IMR-90 (cell line): Measurements from ENCODE around the gene PRR19. TPM values are rescaled to one million over a fixed set of nuclear protein-coding genes. Genes with fewer than 3 reads are reported as not detected.

Source experiments
- ATAC-seq: fragments of 200-7000 bp; cut with Tn5 transposase; 2 replicates; pipeline ENCODE4 v1.9.1; 2020; ENCODE audit warnings: low read depth, mild to moderate bottlenecking, moderate library complexity
- BruUV-seq: library from RNA; stranded (reverse); fragments of 400-500 nt; replicated peaks from 2 replicates; lab custom pipeline; 2021; lab: Mats Ljungman, UMichigan
- CTCF ChIA-PET: fragments of 300-600 bp; formaldehyde crosslinking; extraction: SDS; loops from one replicate; lab custom pipeline; 2021; ENCODE audit warnings: antibody characterized with exemption; lab: Yijun Ruan, JAX
- POLR2A ChIA-PET: fragments of 300-600 bp; sonication (Branson Sonifier 250); formaldehyde crosslinking; loops from one replicate; lab custom pipeline; 2022; ENCODE audit warnings: antibody characterized with exemption; ENCODE audit not compliant: unreplicated experiment; lab: Charles Lee
- DNase-seq: peaks from one replicate; pipeline ENCODE4 v3.0.0; 2013
- H2AFZ ChIP-seq: replicated peaks from 2 replicates; pipeline ENCODE3; 2013; ENCODE audit warnings: low read length, mild to moderate bottlenecking; ENCODE audit not compliant: poor library complexity
- H2AK5ac ChIP-seq: 2 replicates; pipeline ENCODE4 v1.6.1; 2013; ENCODE audit warnings: low read depth, low read length, inconsistent platforms
- H2AK9ac ChIP-seq: replicated peaks from 2 replicates; pipeline ENCODE3; 2013; ENCODE audit warnings: mild to moderate bottlenecking, low read depth, low read length, moderate library complexity; ENCODE audit not compliant: poor library complexity
- H2BK120ac ChIP-seq: 2 replicates; pipeline ENCODE4 v1.6.1; 2013; ENCODE audit warnings: low read depth, low read length, inconsistent platforms
- H2BK15ac ChIP-seq: 3 replicates; pipeline ENCODE4 v1.6.1; 2013; ENCODE audit warnings: low read depth, low read length, inconsistent platforms
- H2BK20ac ChIP-seq: 2 replicates; pipeline ENCODE4 v1.6.1; 2013; ENCODE audit warnings: low read depth, mild to moderate bottlenecking, inconsistent platforms, low read length, moderate library complexity
- H2BK5ac ChIP-seq: 2 replicates; pipeline ENCODE4 v1.6.1; 2013; ENCODE audit warnings: mild to moderate bottlenecking, low read depth, low read length, inconsistent platforms; ENCODE audit not compliant: poor library complexity, severe bottlenecking
- H3K14ac ChIP-seq: replicated peaks from 2 replicates; pipeline ENCODE4 v1.6.1; 2013; ENCODE audit warnings: low read depth, low read length, inconsistent platforms
- H3K18ac ChIP-seq: 2 replicates; pipeline ENCODE4 v1.6.1; 2013; ENCODE audit warnings: low read depth, low read length, control low read depth
- H3K23ac ChIP-seq: 2 replicates; pipeline ENCODE4 v1.6.1; 2013; ENCODE audit warnings: low read depth, low read length, inconsistent platforms
- H3K27ac ChIP-seq: 2 replicates; pipeline ENCODE4 v1.5.1; 2013; ENCODE audit warnings: mild to moderate bottlenecking, control low read depth, low read length; ENCODE audit not compliant: insufficient read depth
- H3K27me3 ChIP-seq: 2 replicates; pipeline ENCODE4 v1.6.1; 2013; ENCODE audit warnings: low read length; ENCODE audit not compliant: control insufficient read depth, insufficient read depth
- H3K36me3 ChIP-seq: 2 replicates; pipeline ENCODE4 v1.6.1; 2013; ENCODE audit warnings: low read length, mixed read lengths; ENCODE audit not compliant: control insufficient read depth, insufficient read depth
- H3K4ac ChIP-seq: 2 replicates; pipeline ENCODE4 v1.6.1; 2013; ENCODE audit warnings: low read depth, low read length, inconsistent platforms
- H3K4me1 ChIP-seq: 2 replicates; pipeline ENCODE4 v1.6.1; 2013; ENCODE audit warnings: low read length, mixed read lengths; ENCODE audit not compliant: control insufficient read depth, insufficient read depth
- H3K4me2 ChIP-seq: 2 replicates; pipeline ENCODE4 v1.6.1; 2013; ENCODE audit warnings: low read depth, mild to moderate bottlenecking, control low read depth, low read length, moderate library complexity
- H3K4me3 ChIP-seq: 2 replicates; pipeline ENCODE4 v1.5.1; 2013; ENCODE audit warnings: low read depth, mild to moderate bottlenecking, control low read depth, low read length, moderate library complexity; ENCODE audit not compliant: insufficient read depth
- H3K56ac ChIP-seq: 2 replicates; pipeline ENCODE4 v1.6.1; 2013; ENCODE audit warnings: low read length, inconsistent platforms; ENCODE audit not compliant: insufficient read depth; ENCODE audit errors: extremely low read depth
- H3K79me1 ChIP-seq, 2 experiments: 2 replicates each; pipeline ENCODE4 v1.6.1; 2013; ENCODE audit warnings: low read length in 2 of 2, inconsistent platforms in 1 of 2, low read depth in 1 of 2
- H3K9ac ChIP-seq: 2 replicates; pipeline ENCODE4 v1.6.1; 2013; ENCODE audit warnings: low read depth, low read length, control low read depth
- H3K9me1 ChIP-seq: 2 replicates; pipeline ENCODE4 v1.6.1; 2013; ENCODE audit warnings: low read length, inconsistent platforms; ENCODE audit not compliant: insufficient read depth
- H3K9me3 ChIP-seq: 2 replicates; pipeline ENCODE4 v1.6.1; 2013; ENCODE audit warnings: low read length; ENCODE audit not compliant: control insufficient read depth, insufficient read depth
- H4K20me1 ChIP-seq: 2 replicates; pipeline ENCODE4 v1.6.1; 2013; ENCODE audit warnings: low read length, inconsistent platforms; ENCODE audit not compliant: insufficient read depth
- H4K5ac ChIP-seq: 2 replicates; pipeline ENCODE4 v1.6.1; 2013; ENCODE audit warnings: mild to moderate bottlenecking, low read depth, low read length, control low read depth
- H4K8ac ChIP-seq, 2 experiments: 2 replicates each; pipeline ENCODE4 v1.6.1; 2013; ENCODE audit warnings: low read depth in 2 of 2, low read length in 2 of 2, control low read depth in 1 of 2, inconsistent platforms in 1 of 2
- H4K91ac ChIP-seq: 2 replicates; pipeline ENCODE4 v1.6.1; 2013; ENCODE audit warnings: low read depth, low read length, inconsistent platforms; ENCODE audit not compliant: insufficient read depth
- CEBPB ChIP-seq: IDR thresholded peaks from 2 replicates; pipeline ENCODE4 v1.6.1; 2012; ENCODE audit warnings: low read depth, low read length, improper control_type of control experiment
- MAZ ChIP-seq: IDR thresholded peaks from 2 replicates; pipeline ENCODE4 v1.6.1; 2012; ENCODE audit warnings: low read depth, mild to moderate bottlenecking, low read length, improper control_type of control experiment, moderate library complexity, borderline replicate concordance
- POLR2A ChIP-seq: IDR thresholded peaks from 2 replicates; pipeline ENCODE4 v1.6.1; 2012; ENCODE audit warnings: mild to moderate bottlenecking, low read depth, low read length
- SMC3 ChIP-seq: fragments of 150-350 bp; IDR thresholded peaks from 2 replicates; pipeline ENCODE4 v1.6.1; 2016; ENCODE audit warnings: low read depth, mild to moderate bottlenecking, antibody characterized with exemption, low read length, moderate library complexity
- WGBS, 2 experiments: methylation state at CpG; one replicate each; pipeline versions ENCODE4 v1.1.5 to v1.1.7; 2013; ENCODE audit warnings: missing lambda C conversion rate in 2 of 2; ENCODE audit not compliant: insufficient read length in 1 of 2; ENCODE audit errors: extremely low coverage in 2 of 2; 5-methylcytosine and 5-hydroxymethylcytosine counted together
- dilution Hi-C: fragments of 300-500 bp; cut with HindIII; formaldehyde crosslinking; loops from one replicate; pipeline ENCODE4 v1.14.3; 2018; ENCODE audit warnings: low sequenced_read_pairs; ENCODE audit not compliant: unreplicated experiment
- in situ Hi-C: fragments of 300-500 bp; cut with MboI; formaldehyde crosslinking; loops from 3 replicates; pipeline ENCODE4 v1.14.3; 2019; ENCODE audit warnings: low sequenced_read_pairs, inconsistent platforms, mixed read lengths
- intact Hi-C: fragments of 100-400 bp; cut with micrococcal nuclease; formaldehyde crosslinking; loops from 2 replicates; pipeline ENCODE4 v1.10.0; 2022
- polyA plus RNA-seq, 3 experiments: library from polyadenylated mRNA; depleted of rRNA; stranded (reverse); fragments of >200 nt; gene quantifications; 2 replicates each; pipeline ENCODE4 v1.2.3, GENCODE V29; 2012; ENCODE audit warnings: low replicate concordance in 1 of 3
- total RNA-seq: library from RNA; depleted of rRNA; stranded (reverse); fragments of >200 nt; gene quantifications from 2 replicates; pipeline ENCODE4 v1.2.3, GENCODE V29; 2012
- TF ChIP-seq, protein P1 (sequence below): fragments of 150-350 bp; IDR thresholded peaks from 2 replicates; pipeline ENCODE4 v1.6.1; 2016; ENCODE audit warnings: low read depth, mild to moderate bottlenecking, low read length, moderate library complexity, borderline replicate concordance
- TF ChIP-seq, protein P2 (sequence below): conservative IDR thresholded peaks from 2 replicates; pipeline ENCODE4 v1.5.1; 2012; ENCODE audit warnings: mild to moderate bottlenecking, low read depth, low read length, improper control_type of control experiment

The PRR19 gene
- total and polyA plus RNA-seq, 2 of the 4 experiments (the other 2 are of a cell fraction), result 0.36 to 1.6 TPM

DNA sequence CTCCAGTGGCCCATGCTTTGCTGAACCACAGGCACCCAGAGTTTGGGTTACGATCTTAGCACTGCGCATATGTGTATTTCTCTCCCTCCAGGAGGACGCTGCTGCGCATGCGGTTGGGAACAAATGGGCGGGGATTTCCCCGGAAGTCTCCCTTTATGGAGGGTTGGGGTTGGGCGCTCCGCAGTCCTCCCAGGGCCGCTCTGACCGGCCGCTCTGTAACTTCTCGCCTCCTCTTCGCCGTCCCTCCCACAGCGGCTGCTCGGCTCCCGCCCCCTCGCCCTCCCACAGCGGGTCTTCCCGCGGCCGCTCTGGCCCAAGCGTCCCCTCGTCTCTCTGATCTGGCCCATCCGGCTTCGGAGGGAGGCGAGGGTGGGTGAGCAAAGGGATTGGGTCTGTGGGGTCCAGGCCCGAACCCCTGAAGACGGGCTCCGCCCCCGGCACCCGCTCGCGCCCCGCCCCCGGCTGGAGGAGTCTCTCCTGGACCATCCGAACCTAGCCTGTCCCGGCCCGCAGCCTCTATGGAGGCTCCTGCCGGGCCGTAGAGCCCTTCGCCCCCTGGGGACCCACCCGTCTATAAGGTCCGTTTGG lies 23.5 kb downstream of the PRR19 start, which contains the start of gene MEGF8:
TSS of gene MEGF8 (plus strand) at position 328 of the 588 bp plus-strand sequence. CDS start 609 bp downstream, outside the sequence.
- dilution Hi-C loops, result no loop called here
- no peak within 1 kb of the TSS; the same call in 1 of the 2 replicates for H4K5ac ChIP-seq
- TF ChIP-seq POLR2A (peak; percentile 72), CEBPB (no peak), SMC3 (peak; percentile 87), MAZ (peak; percentile 85)
- TF ChIP-seq, protein P1, sequence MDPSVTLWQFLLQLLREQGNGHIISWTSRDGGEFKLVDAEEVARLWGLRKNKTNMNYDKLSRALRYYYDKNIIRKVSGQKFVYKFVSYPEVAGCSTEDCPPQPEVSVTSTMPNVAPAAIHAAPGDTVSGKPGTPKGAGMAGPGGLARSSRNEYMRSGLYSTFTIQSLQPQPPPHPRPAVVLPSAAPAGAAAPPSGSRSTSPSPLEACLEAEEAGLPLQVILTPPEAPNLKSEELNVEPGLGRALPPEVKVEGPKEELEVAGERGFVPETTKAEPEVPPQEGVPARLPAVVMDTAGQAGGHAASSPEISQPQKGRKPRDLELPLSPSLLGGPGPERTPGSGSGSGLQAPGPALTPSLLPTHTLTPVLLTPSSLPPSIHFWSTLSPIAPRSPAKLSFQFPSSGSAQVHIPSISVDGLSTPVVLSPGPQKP, result peak; percentile 92; the same call in 1 of the 2 replicates
- TF ChIP-seq, protein P2, sequence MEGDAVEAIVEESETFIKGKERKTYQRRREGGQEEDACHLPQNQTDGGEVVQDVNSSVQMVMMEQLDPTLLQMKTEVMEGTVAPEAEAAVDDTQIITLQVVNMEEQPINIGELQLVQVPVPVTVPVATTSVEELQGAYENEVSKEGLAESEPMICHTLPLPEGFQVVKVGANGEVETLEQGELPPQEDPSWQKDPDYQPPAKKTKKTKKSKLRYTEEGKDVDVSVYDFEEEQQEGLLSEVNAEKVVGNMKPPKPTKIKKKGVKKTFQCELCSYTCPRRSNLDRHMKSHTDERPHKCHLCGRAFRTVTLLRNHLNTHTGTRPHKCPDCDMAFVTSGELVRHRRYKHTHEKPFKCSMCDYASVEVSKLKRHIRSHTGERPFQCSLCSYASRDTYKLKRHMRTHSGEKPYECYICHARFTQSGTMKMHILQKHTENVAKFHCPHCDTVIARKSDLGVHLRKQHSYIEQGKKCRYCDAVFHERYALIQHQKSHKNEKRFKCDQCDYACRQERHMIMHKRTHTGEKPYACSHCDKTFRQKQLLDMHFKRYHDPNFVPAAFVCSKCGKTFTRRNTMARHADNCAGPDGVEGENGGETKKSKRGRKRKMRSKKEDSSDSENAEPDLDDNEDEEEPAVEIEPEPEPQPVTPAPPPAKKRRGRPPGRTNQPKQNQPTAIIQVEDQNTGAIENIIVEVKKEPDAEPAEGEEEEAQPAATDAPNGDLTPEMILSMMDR, result peak; percentile 96
- H4K20me1 ChIP-seq, result peaks cover 9% of the 10 kb centered on the region; the same call in 1 of the 2 replicates
- CTCF ChIA-PET, result no interaction called here
- H3K14ac ChIP-seq, result peak within 1 kb of the TSS; percentile 78
- peaks cover 2% of the 10 kb centered on the region; the same call in 1 of the 2 replicates for H3K9me1 ChIP-seq
- H3K4me1 ChIP-seq, result peaks cover 4% of the 10 kb centered on the region
- peak within 1 kb of the TSS in 1 of 2 experiments; percentile 71; a peak in 1 of 4 replicates for H4K8ac ChIP-seq
- H3K4ac ChIP-seq, result peak within 1 kb of the TSS; percentile 62
- peak; percentile 99 for DNase-seq
- POLR2A ChIA-PET, result no interaction called here
- intact Hi-C loops, result loop anchor here (1.0 kb wide), 2 partner anchors 79 to 217 kb away; no protein-coding TSS in a partner anchor
- no peak within 1 kb of the TSS for H2BK120ac ChIP-seq
- H3K27me3 ChIP-seq, result peaks cover 26% of the 10 kb centered on the region
- H2BK20ac ChIP-seq, result no peak within 1 kb of the TSS
- H2AK5ac ChIP-seq, result 0 out of 2 replicates have a peak within 1 kb of the TSS, but pooled peaks have one; percentile 20
- ATAC-seq, result peak; percentile 98
- 0% methylated on average over 6 of the region's 45 CpGs; no CpG with 5 or more reads in 1 of the 2 experiments for WGBS, 2 experiments
- in situ Hi-C loops, result loop anchor here (10.0 kb wide), 1 partner anchor 191 kb away; the partner anchor contains the start of gene POU2F2
- peak within 1 kb of the TSS; percentile 17 for H2BK5ac ChIP-seq
- H4K91ac ChIP-seq, result no peak within 1 kb of the TSS
- H3K27ac ChIP-seq, result peak within 1 kb of the TSS; percentile 30
- H3K56ac ChIP-seq, result peak within 1 kb of the TSS; percentile 63
- no TSS peak for BruUV-seq
- peak within 1 kb of the TSS; percentile 69 for H3K4me2 ChIP-seq
- peak within 1 kb of the TSS; percentile 12; the same call in 1 of the 2 replicates for H3K23ac ChIP-seq
- H3K36me3 ChIP-seq, result no peaks in the 10 kb centered on the region
- peak within 1 kb of the TSS; percentile 79 for H3K9ac ChIP-seq
- peak within 1 kb of the TSS; percentile 45 for H2AK9ac ChIP-seq
- peak within 1 kb of the TSS; percentile 78 for H3K4me3 ChIP-seq
- H3K9me3 ChIP-seq, result no peaks in the 10 kb centered on the region
- H2AFZ ChIP-seq, result peak within 1 kb of the TSS; percentile 91
- no peak within 1 kb of the TSS for H2BK15ac ChIP-seq
- no peak within 1 kb of the TSS; the same call in 1 of the 2 replicates for H3K18ac ChIP-seq
- H3K79me1 ChIP-seq, result peaks cover 16 to 48% of the 10 kb centered on the region in 2 experiments
